CD14-positive monocyte (primary cell): ENCODE data around the gene SMIM43. TPM values are rescaled to one million over a fixed set of nuclear protein-coding genes. Genes with fewer than 3 reads are reported as not detected.

Source experiments
- DNase-seq, 3 donors: peaks; one replicate each; pipeline ENCODE4 v3.0.0-alpha.2; 2011 to 2022
- H2AFZ ChIP-seq: 2 replicates; pipeline ENCODE4 v1.6.0; 2012; ENCODE audit warnings: mild to moderate bottlenecking, low read depth, low read length, inconsistent platforms; ENCODE audit not compliant: insufficient read depth, poor library complexity, severe bottlenecking
- H3K27ac ChIP-seq, 2 donors: 1 replicate in 1 of 2; 2 replicates in 1 of 2; pipeline ENCODE4 v1.5.1; 2012 to 2013; ENCODE audit warnings: low read length in 2 of 2, control low read depth in 1 of 2, inconsistent platforms in 1 of 2, low read depth in 1 of 2, mild to moderate bottlenecking in 1 of 2
- H3K27me3 ChIP-seq, 2 donors: one replicate each; pipeline versions ENCODE4 v1.6.0 to v1.6.1; 2011 to 2013; ENCODE audit warnings: low read length in 2 of 2; ENCODE audit not compliant: control insufficient read depth in 2 of 2, insufficient read depth in 2 of 2
- H3K36me3 ChIP-seq, 2 donors: replicated peaks in 1 of 2; 1 replicate in 1 of 2; 2 replicates in 1 of 2; pipeline versions ENCODE4 v1.5.1 to v1.6.1; 2012 to 2013; ENCODE audit warnings: low read length in 2 of 2, control low read depth in 1 of 2, inconsistent platforms in 1 of 2, mild to moderate bottlenecking in 1 of 2; ENCODE audit not compliant: insufficient read depth in 2 of 2, control insufficient read depth in 1 of 2
- H3K4me1 ChIP-seq, 2 donors: 1 replicate in 1 of 2; 2 replicates in 1 of 2; pipeline versions ENCODE4 v1.5.1 to v1.6.1; 2012 to 2013; ENCODE audit warnings: low read length in 2 of 2, control low read depth in 1 of 2, inconsistent platforms in 1 of 2, mild to moderate bottlenecking in 1 of 2, moderate library complexity in 1 of 2; ENCODE audit not compliant: insufficient read depth in 2 of 2, control insufficient read depth in 1 of 2
- H3K4me2 ChIP-seq: replicated peaks from 2 replicates; pipeline ENCODE3; 2012; ENCODE audit warnings: low read length, moderate library complexity, mild to moderate bottlenecking; ENCODE audit not compliant: poor library complexity, severe bottlenecking; ENCODE audit errors: extremely low read depth
- H3K4me3 ChIP-seq, 3 experiments: fragments of 200-600 bp in 1 of 3; sonication (generic) in 1 of 3; replicated peaks in 1 of 3; 1 replicate in 2 of 3; 2 replicates in 1 of 3; pipeline ENCODE4 v1.5.1; 2011 to 2013; ENCODE audit warnings: low read length in 3 of 3, mild to moderate bottlenecking in 3 of 3, control low read depth in 2 of 3, low read depth in 2 of 3, inconsistent platforms in 1 of 3, moderate library complexity in 1 of 3
- H3K79me2 ChIP-seq: 2 replicates; pipeline ENCODE4 v1.6.0; 2012; ENCODE audit warnings: mild to moderate bottlenecking, control low read depth, inconsistent platforms, low read length, moderate library complexity; ENCODE audit not compliant: insufficient read depth
- H3K9ac ChIP-seq: 2 replicates; pipeline ENCODE4 v1.6.0; 2017; ENCODE audit warnings: low read length, mild to moderate bottlenecking; ENCODE audit not compliant: insufficient read depth, poor library complexity, severe bottlenecking
- H3K9me3 ChIP-seq, 2 donors: replicated peaks in 1 of 2; 1 replicate in 1 of 2; 2 replicates in 1 of 2; pipeline versions ENCODE4 v1.5.1 to v1.6.1; 2012 to 2013; ENCODE audit warnings: low read length in 2 of 2, control low read depth in 1 of 2; ENCODE audit not compliant: control insufficient read depth in 1 of 2, insufficient read depth in 1 of 2
- H4K20me1 ChIP-seq: 2 replicates; pipeline ENCODE4 v1.6.0; 2012; ENCODE audit warnings: mild to moderate bottlenecking, low read length, control low read depth, moderate library complexity; ENCODE audit not compliant: insufficient read depth
- H3K27ac Mint-ChIP-seq, 7 donors: one replicate each; pipeline ENCODE4 v1.8.0; 2020; ENCODE audit warnings: mild to moderate bottlenecking in 7 of 7, mixed read lengths in 7 of 7, moderate library complexity in 6 of 7, inconsistent platforms in 2 of 7
- H3K27me3 Mint-ChIP-seq, 3 donors: one replicate each; pipeline ENCODE4 v1.8.0; 2021 to 2022; ENCODE audit warnings: low read depth in 3 of 3, mild to moderate bottlenecking in 3 of 3, mixed read lengths in 3 of 3, moderate library complexity in 3 of 3, inconsistent platforms in 1 of 3
- H3K36me3 Mint-ChIP-seq, 2 donors: one replicate each; pipeline ENCODE4 v1.8.0; 2020; ENCODE audit warnings: mixed read lengths in 2 of 2, inconsistent platforms in 1 of 2, mild to moderate bottlenecking in 1 of 2
- H3K4me1 Mint-ChIP-seq: one replicate; pipeline ENCODE4 v1.8.0; 2020; ENCODE audit warnings: mild to moderate bottlenecking, mixed read lengths
- H3K4me3 Mint-ChIP-seq, 2 donors: one replicate each; pipeline ENCODE4 v1.8.0; 2020; ENCODE audit warnings: mild to moderate bottlenecking in 2 of 2, mixed read lengths in 2 of 2, moderate library complexity in 1 of 2
- H3K9me3 Mint-ChIP-seq, 7 donors: one replicate each; pipeline ENCODE4 v1.8.0; 2020 to 2022; ENCODE audit warnings: mixed read lengths in 7 of 7, mild to moderate bottlenecking in 6 of 7, moderate library complexity in 6 of 7, inconsistent platforms in 2 of 7
- CTCF ChIP-seq: fragments of 200-600 bp; IDR thresholded peaks from one replicate; pipeline ENCODE4 v1.8.0; 2022; ENCODE audit warnings: antibody characterized with exemption, mild to moderate bottlenecking
- WGBS: methylation state at CpG from one replicate; pipeline ENCODE4 v1.1.5; 2013; ENCODE audit warnings: missing lambda C conversion rate; ENCODE audit not compliant: insufficient coverage; 5-methylcytosine and 5-hydroxymethylcytosine counted together
- intact Hi-C, 2 donors: fragments of 100-400 bp; cut with micrococcal nuclease; formaldehyde crosslinking; loops; one replicate each; pipeline versions ENCODE4 v1.15.0 to v1.15.1; 2023
- polyA plus RNA-seq, 3 donors: library from polyadenylated mRNA; depleted of rRNA in 1 of 3; unstranded in 2 of 3; stranded (reverse) in 1 of 3; fragments of 300-500 nt in 2 of 3; fragments of >200 nt in 1 of 3; fragmentation: Illumina TruSeq in 2 of 3; gene quantifications; 1 replicate in 2 of 3; 2 replicates in 1 of 3; pipeline ENCODE4 v1.2.3, GENCODE V29; 2012 to 2021

Gene SMIM43
- polyA plus RNA-seq, 3 donors: not detected

- Histone ChIP-seq H3K27me3 (peaks cover 41 to 59% of the 10 kb centered on the region in 2 donors), H3K36me3 (no peaks in the 10 kb centered on the region), H3K27ac (no peak overlapping the region), H3K9ac (no peak overlapping the region), H2AFZ (no peak overlapping the region), H3K4me1 (no peaks in the 10 kb centered on the region), H3K4me2 (peak overlapping the region; percentile 21), H3K9me3 (no peaks in the 10 kb centered on the region), H4K20me1 (no peaks in the 10 kb centered on the region), H3K79me2 (no peaks in the 10 kb centered on the region), H3K4me3 (no peak overlapping the region)
- WGBS: 20% methylated on average over 8 of the region's 14 CpGs
- Mint-ChIP-seq H3K4me1 (peaks cover 4% of the 10 kb centered on the region), H3K36me3 (peaks cover 3% of the 10 kb centered on the region in 2 donors), H3K27ac (no peak overlapping the region), H3K4me3 (peak overlapping the region in 1 of 2 donors; percentile 67), H3K27me3 (peaks cover 50 to 59% (median 55%) of the 10 kb centered on the region in 3 donors), H3K9me3 (peaks cover 0 to 7% (median 4%) of the 10 kb centered on the region in 7 donors)
- no peak for DNase-seq
- TF ChIP-seq CTCF: no peak
- intact Hi-C loops: no loop called here
Measured at GRCh38 chr4:121764303-121764701, 662 bp downstream of the SMIM43 start.

- Mint-ChIP-seq H3K4me3 (no peak overlapping the region), H3K9me3 (peaks cover 0 to 7% (median 4%) of the 10 kb centered on the region in 7 donors), H3K4me1 (peaks cover 4% of the 10 kb centered on the region), H3K27ac (no peak overlapping the region), H3K27me3 (peaks cover 35 to 46% (median 38%) of the 10 kb centered on the region in 3 donors), H3K36me3 (peaks cover under 1 to 3% of the 10 kb centered on the region in 2 donors)
- H3K9me3 ChIP-seq: no peaks in the 10 kb centered on the region
- no peak for DNase-seq
- no peak for TF ChIP-seq CTCF
- WGBS: 0% methylated on average over 1 of the region's 3 CpGs
- H3K9ac ChIP-seq: no peak overlapping the region
- no peak overlapping the region for H2AFZ ChIP-seq
- H3K79me2 ChIP-seq: no peaks in the 10 kb centered on the region
- peaks cover 22 to 38% of the 10 kb centered on the region in 2 donors for H3K27me3 ChIP-seq
- H3K36me3 ChIP-seq: no peaks in the 10 kb centered on the region
- H3K27ac ChIP-seq: no peak overlapping the region
- H3K4me2 ChIP-seq: no peak overlapping the region
- intact Hi-C loops: no loop called here
- no peaks in the 10 kb centered on the region for H4K20me1 ChIP-seq
- no peaks in the 10 kb centered on the region for H3K4me1 ChIP-seq
- no peak overlapping the region for H3K4me3 ChIP-seq
Measured at GRCh38 chr4:121760205-121760604, 4.8 kb downstream of the SMIM43 start.
